ENCODE measurements around the gene ELOVL5.

ELOVL5 gene

DNA sequence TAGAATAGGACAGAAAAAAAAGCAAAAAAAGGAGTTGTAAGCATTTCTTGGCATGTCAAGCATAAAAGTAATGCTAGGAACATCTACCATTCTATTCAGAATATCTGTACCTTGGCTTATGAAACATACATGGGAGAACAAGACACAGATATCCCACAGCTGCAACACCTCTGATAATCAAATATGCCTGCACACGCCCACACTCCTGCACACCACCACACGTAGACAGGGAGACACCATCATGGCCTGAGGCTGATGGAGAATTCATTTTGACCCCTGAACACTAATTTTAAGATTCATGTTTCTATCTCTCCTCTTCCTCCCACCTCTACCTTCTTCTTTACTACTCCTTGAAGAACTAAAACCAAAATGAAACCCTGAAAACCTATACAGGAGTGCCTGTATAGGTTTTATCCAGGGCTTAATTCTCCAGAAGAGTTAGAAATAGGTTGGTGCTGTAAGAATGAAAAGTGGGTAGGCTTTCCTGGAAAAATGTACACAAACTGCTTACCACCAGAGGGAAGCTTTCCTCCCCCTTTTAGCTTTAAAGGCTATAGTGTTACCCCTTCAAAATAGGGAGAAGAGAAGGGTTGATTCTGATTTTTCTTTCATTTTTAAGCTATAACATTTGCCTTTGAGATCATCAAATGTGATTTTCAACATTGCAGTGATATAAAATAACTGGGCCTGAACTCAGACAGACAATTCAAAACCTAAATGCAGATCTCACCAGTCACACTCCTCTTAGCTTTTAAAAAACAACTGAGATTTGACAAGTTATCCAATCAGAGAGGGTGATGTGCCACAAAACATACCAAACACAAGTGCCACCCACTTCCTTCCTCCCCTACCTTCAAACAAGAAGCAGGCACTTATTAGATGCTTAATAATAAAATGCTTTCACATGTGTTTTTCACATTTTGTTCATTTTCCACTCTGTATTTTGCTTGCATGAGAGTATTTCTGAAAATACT is 57.9 kb downstream of the ELOVL5 start:
- Histone ChIP-seq H3K9me2 (replicated peaks; ENCODE audit: insufficient read depth, low read length) (no peaks in the 10 kb centered on the region), H3K27me3 (replicated peaks; ENCODE audit: insufficient read depth, low read length) (no peaks in the 10 kb centered on the region), H3K4me1 (ENCODE audit: low read length) (0 out of 2 replicates have a peak, but pooled peaks cover 6% of the 10 kb centered on the region), H3K9me3 (replicated peaks; ENCODE audit: insufficient read depth, low read length) (no peaks in the 10 kb centered on the region), H3K4me3 (ENCODE audit: low read length) (no peak overlapping the region), H3F3A (ENCODE audit: insufficient read depth, low read length) (no peaks in the 10 kb centered on the region), H3K9ac (ENCODE audit: low read length) (no peak overlapping the region), H3K79me2 (ENCODE audit: low read length) (0 out of 2 replicates have a peak, but pooled peaks cover 2% of the 10 kb centered on the region), H2AFZ (ENCODE audit: low read length) (no peak overlapping the region), H3K4me2 (ENCODE audit: low read depth, low read length) (no peak overlapping the region), H4K20me1 (ENCODE audit: insufficient read depth, low read length) (no peaks in the 10 kb centered on the region), H3K27ac (ENCODE audit: low read length) (no peak overlapping the region), H3K36me3 (replicated peaks; ENCODE audit: insufficient read depth, low read length) (no peaks in the 10 kb centered on the region)
- TF ChIP-seq, protein P1, sequence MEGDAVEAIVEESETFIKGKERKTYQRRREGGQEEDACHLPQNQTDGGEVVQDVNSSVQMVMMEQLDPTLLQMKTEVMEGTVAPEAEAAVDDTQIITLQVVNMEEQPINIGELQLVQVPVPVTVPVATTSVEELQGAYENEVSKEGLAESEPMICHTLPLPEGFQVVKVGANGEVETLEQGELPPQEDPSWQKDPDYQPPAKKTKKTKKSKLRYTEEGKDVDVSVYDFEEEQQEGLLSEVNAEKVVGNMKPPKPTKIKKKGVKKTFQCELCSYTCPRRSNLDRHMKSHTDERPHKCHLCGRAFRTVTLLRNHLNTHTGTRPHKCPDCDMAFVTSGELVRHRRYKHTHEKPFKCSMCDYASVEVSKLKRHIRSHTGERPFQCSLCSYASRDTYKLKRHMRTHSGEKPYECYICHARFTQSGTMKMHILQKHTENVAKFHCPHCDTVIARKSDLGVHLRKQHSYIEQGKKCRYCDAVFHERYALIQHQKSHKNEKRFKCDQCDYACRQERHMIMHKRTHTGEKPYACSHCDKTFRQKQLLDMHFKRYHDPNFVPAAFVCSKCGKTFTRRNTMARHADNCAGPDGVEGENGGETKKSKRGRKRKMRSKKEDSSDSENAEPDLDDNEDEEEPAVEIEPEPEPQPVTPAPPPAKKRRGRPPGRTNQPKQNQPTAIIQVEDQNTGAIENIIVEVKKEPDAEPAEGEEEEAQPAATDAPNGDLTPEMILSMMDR (IDR thresholded peaks at IDR 0.05; ENCODE audit: low read length): no peak
- TF ChIP-seq EZH2phosphoT487 (IDR thresholded peaks at IDR 0.05; ENCODE audit: low read length) (no peak), EZH2 (optimal IDR thresholded peaks at IDR 0.05; ENCODE audit: low read depth, low read length) (no peak)
- DNase-seq: no peak

DNA sequence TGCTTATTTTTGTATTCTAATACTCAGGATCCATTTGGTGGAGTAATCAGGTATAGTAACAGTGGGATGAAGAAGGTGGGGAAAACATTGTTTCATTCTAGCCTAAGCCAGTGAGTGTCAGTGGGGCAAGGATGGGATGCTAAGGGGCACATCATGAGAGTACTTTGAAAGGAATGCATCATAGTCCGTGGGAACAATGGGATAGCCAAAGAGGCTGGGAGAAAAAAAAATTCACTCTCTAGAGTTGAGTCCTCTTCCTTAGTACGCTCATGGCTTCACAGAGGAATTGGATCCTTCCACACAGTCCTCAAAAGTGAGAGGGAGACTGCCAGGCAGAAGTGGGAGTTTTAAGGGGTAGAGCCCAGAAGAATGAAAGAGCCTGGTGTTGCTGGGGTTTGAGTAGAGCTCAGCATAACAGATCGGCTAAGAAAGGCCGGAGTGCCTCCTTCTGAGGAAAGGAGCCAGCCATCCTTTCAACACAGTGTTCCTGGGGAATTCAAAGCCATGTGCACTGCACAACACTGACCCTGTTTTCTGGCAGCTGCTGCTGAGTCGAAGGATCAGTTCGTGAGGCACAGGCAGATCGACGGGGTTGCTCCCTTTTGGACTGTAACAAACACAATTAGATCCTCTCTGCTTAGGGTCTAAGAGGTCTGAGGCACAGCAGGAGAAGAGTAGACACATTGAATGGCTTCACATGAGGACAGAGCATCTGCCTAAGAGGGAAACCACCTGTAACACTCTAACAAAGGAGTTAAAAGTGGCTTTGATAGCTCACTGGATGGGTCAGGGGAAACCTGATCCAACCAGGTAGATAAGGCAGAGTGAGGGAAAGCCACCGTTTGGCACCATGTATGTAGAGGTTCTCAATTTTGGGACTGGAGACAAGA is 61.2 kb downstream of the ELOVL5 start:
- Histone ChIP-seq H4K20me1 (ENCODE audit: insufficient read depth, low read length) (no peaks in the 10 kb centered on the region), H3K36me3 (replicated peaks; ENCODE audit: insufficient read depth, low read length) (no peaks in the 10 kb centered on the region), H3K9ac (ENCODE audit: low read length) (no peak overlapping the region), H3K27ac (ENCODE audit: low read length) (no peak overlapping the region), H3K27me3 (replicated peaks; ENCODE audit: insufficient read depth, low read length) (no peaks in the 10 kb centered on the region), H3K79me2 (ENCODE audit: low read length) (peaks cover 9% of the 10 kb centered on the region; the same call in 1 of the 2 replicates), H3K9me2 (replicated peaks; ENCODE audit: insufficient read depth, low read length) (no peaks in the 10 kb centered on the region), H3F3A (ENCODE audit: insufficient read depth, low read length) (0 out of 2 replicates have a peak, but pooled peaks cover 3% of the 10 kb centered on the region), H3K9me3 (replicated peaks; ENCODE audit: insufficient read depth, low read length) (no peaks in the 10 kb centered on the region), H3K4me3 (ENCODE audit: low read length) (no peak overlapping the region), H3K4me2 (ENCODE audit: low read depth, low read length) (no peak overlapping the region), H2AFZ (ENCODE audit: low read length) (no peak overlapping the region), H3K4me1 (ENCODE audit: low read length) (peaks cover 17% of the 10 kb centered on the region)
- DNase-seq: no peak
- TF ChIP-seq EZH2phosphoT487 (IDR thresholded peaks at IDR 0.05; ENCODE audit: low read length): no peak
- TF ChIP-seq, protein P1 (IDR thresholded peaks at IDR 0.05; ENCODE audit: low read length): no peak
- no peak for TF ChIP-seq EZH2 (optimal IDR thresholded peaks at IDR 0.05; ENCODE audit: low read depth, low read length)

DNA sequence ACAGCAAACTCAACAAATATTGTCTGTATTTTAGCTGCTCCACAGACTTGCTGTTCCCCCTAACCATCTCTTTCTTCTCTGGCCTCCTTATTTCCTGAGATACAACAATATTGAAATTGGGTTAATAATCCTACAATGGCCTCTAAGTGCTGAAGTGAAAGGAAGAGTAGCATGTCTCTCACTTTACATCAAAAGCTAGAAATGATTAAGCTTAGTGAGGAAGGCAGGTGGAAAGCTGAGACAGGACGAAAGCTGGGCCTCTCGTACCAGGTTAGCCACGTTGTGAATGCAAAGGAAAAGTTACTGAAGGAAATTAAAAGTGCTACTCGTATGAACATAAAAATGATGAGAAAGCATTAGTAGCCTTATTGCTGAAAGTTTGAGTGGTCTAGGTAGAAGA is 63.8 kb downstream of the ELOVL5 start:
- Histone ChIP-seq H3K4me2 (ENCODE audit: low read depth, low read length) (no peak overlapping the region), H3K9me2 (replicated peaks; ENCODE audit: insufficient read depth, low read length) (no peaks in the 10 kb centered on the region), H3K9ac (ENCODE audit: low read length) (no peak overlapping the region), H3K36me3 (replicated peaks; ENCODE audit: insufficient read depth, low read length) (no peaks in the 10 kb centered on the region), H3K4me3 (ENCODE audit: low read length) (no peak overlapping the region), H3K79me2 (ENCODE audit: low read length) (peaks cover 14% of the 10 kb centered on the region), H3K27me3 (replicated peaks; ENCODE audit: insufficient read depth, low read length) (no peaks in the 10 kb centered on the region), H3K9me3 (replicated peaks; ENCODE audit: insufficient read depth, low read length) (no peaks in the 10 kb centered on the region), H2AFZ (ENCODE audit: low read length) (no peak overlapping the region), H4K20me1 (ENCODE audit: insufficient read depth, low read length) (no peaks in the 10 kb centered on the region), H3K27ac (ENCODE audit: low read length) (no peak overlapping the region), H3K4me1 (ENCODE audit: low read length) (peaks cover 37% of the 10 kb centered on the region), H3F3A (ENCODE audit: insufficient read depth, low read length) (peaks cover 19% of the 10 kb centered on the region; the same call in 1 of the 2 replicates)
- TF ChIP-seq EZH2 (optimal IDR thresholded peaks at IDR 0.05; ENCODE audit: low read depth, low read length): no peak
- TF ChIP-seq, protein P1 (IDR thresholded peaks at IDR 0.05; ENCODE audit: low read length): no peak
- TF ChIP-seq EZH2phosphoT487 (IDR thresholded peaks at IDR 0.05; ENCODE audit: low read length): no peak
- DNase-seq: no peak

Measured in MM.1S (cell line).